SK-N-SH (cell line): ENCODE data around the gene DMRTB1. TPM values are rescaled to one million over a fixed set of nuclear protein-coding genes. Genes with fewer than 3 reads are reported as not detected.

Source experiments
- CTCF ChIA-PET: fragments of 300-600, 350-600 bp; formaldehyde crosslinking; extraction: SDS; loops from one replicate; lab custom pipeline; 2021; lab: Yijun Ruan, JAX
- POLR2A ChIA-PET: fragments of 350-600 bp; sonication (Branson Sonifier 250); formaldehyde crosslinking; extraction: SDS; loops from one replicate; lab custom pipeline; 2020; ENCODE audit warnings: antibody characterized with exemption, inconsistent platforms; lab: Yijun Ruan, JAX
- DNase-seq: peaks from one replicate; pipeline ENCODE4 v3.0.0; 2012
- H2AFZ ChIP-seq: fragments of 200-600 bp; sonication (generic); 2 replicates; pipeline ENCODE4 v1.8.1; 2016; ENCODE audit warnings: antibody characterized with exemption, mild to moderate bottlenecking, low read depth
- H3F3A ChIP-seq: fragments of 200-600 bp; sonication (generic); replicated peaks from 2 replicates; pipeline ENCODE3; 2016; ENCODE audit warnings: antibody characterized with exemption, mild to moderate bottlenecking; ENCODE audit not compliant: insufficient read depth
- H3K27ac ChIP-seq, 2 experiments: fragments of 200-500 bp in 1 of 2; fragments of 200-600 bp in 1 of 2; sonication (Bioruptor generic) in 1 of 2; sonication (generic), shearing (Covaris generic) in 1 of 2; 2 replicates each; pipeline versions ENCODE4 v1.5.1 to v1.6.1; 2014 to 2016; ENCODE audit warnings: low read depth in 2 of 2, inconsistent platforms in 1 of 2, low read length in 1 of 2, mild to moderate bottlenecking in 1 of 2, mixed read lengths in 1 of 2
- H3K27me3 ChIP-seq: fragments of 200-600 bp; sonication (generic), shearing (Covaris generic); 2 replicates; pipeline ENCODE4 v1.6.1; 2016; ENCODE audit warnings: mixed run types; ENCODE audit not compliant: insufficient read depth
- H3K36me3 ChIP-seq, 2 experiments: fragments of 200-500 bp in 1 of 2; fragments of 200-600 bp in 1 of 2; sonication (Bioruptor generic) in 1 of 2; sonication (generic) in 1 of 2; replicated peaks in 1 of 2; 2 replicates each; pipeline versions ENCODE3 to v1.5.1; 2014 to 2016; ENCODE audit warnings: low read length in 1 of 2, mild to moderate bottlenecking in 1 of 2; ENCODE audit not compliant: insufficient read depth in 2 of 2, control insufficient read depth in 1 of 2
- H3K4me1 ChIP-seq, 2 experiments: fragments of 200-500 bp in 1 of 2; fragments of 200-600 bp in 1 of 2; sonication (Bioruptor generic) in 1 of 2; sonication (generic), shearing (Covaris generic) in 1 of 2; 2 replicates each; pipeline versions ENCODE4 v1.5.1 to v1.6.1; 2014 to 2016; ENCODE audit warnings: low read depth in 1 of 2, low read length in 1 of 2, mixed run types in 1 of 2; ENCODE audit not compliant: insufficient read depth in 2 of 2, control insufficient read depth in 1 of 2
- H3K4me2 ChIP-seq: fragments of 200-600 bp; sonication (generic), shearing (Covaris generic); 2 replicates; pipeline ENCODE4 v1.6.1; 2017; ENCODE audit warnings: mixed run types
- H3K4me3 ChIP-seq, 2 experiments: fragments of 200-500 bp in 1 of 2; fragments of 200-600 bp in 1 of 2; sonication (Bioruptor generic) in 1 of 2; sonication (generic), shearing (Covaris generic) in 1 of 2; 2 replicates each; pipeline versions ENCODE4 v1.5.1 to v1.8.1; 2014 to 2016; ENCODE audit warnings: low read depth in 2 of 2, inconsistent platforms in 1 of 2, low read length in 1 of 2, mild to moderate bottlenecking in 1 of 2, mixed read lengths in 1 of 2, moderate library complexity in 1 of 2
- H3K79me2 ChIP-seq: fragments of 200-600 bp; sonication (generic); 2 replicates; pipeline ENCODE4 v1.8.1; 2017; ENCODE audit warnings: mild to moderate bottlenecking; ENCODE audit not compliant: insufficient read depth
- H3K9ac ChIP-seq: fragments of 200-600 bp; sonication (generic); 2 replicates; pipeline ENCODE4 v1.6.1; 2017; ENCODE audit warnings: mixed run types
- H3K9me2 ChIP-seq: fragments of 200-600 bp; sonication (generic); 2 replicates; pipeline ENCODE4 v1.6.1; 2017; ENCODE audit warnings: mixed run types
- H3K9me3 ChIP-seq: fragments of 200-600 bp; sonication (generic); 2 replicates; pipeline ENCODE4 v1.6.1; 2017; ENCODE audit warnings: mixed run types, mild to moderate bottlenecking, moderate library complexity
- H4K20me1 ChIP-seq: fragments of 200-600 bp; sonication (generic); 2 replicates; pipeline ENCODE4 v1.6.1; 2017; ENCODE audit warnings: mild to moderate bottlenecking, mixed run types; ENCODE audit not compliant: insufficient read depth
- EZH2phosphoT487 ChIP-seq: fragments of 200-600 bp; sonication (generic); IDR thresholded peaks from 2 replicates; pipeline ENCODE4 v1.6.1; 2017; ENCODE audit warnings: low read depth, mixed run types, mild to moderate bottlenecking, antibody characterized with exemption, moderate library complexity, borderline replicate concordance
- FOXJ3 ChIP-seq: sonication (generic); formaldehyde crosslinking; IDR thresholded peaks from 2 replicates; pipeline ENCODE4 v1.5.1; 2020; ENCODE audit warnings: mild to moderate bottlenecking, missing genetic modification reagents
- FOXM1 ChIP-seq: IDR thresholded peaks from 2 replicates; pipeline ENCODE4 v1.4.0; 2012; ENCODE audit warnings: low read depth, mild to moderate bottlenecking
- GABPA ChIP-seq: IDR thresholded peaks from 2 replicates; pipeline ENCODE4 v1.4.0; 2012; ENCODE audit warnings: low read depth, mild to moderate bottlenecking
- JUND ChIP-seq: IDR thresholded peaks from 2 replicates; pipeline ENCODE4 v1.4.0; 2012
- MXI1 ChIP-seq: IDR thresholded peaks from 2 replicates; pipeline ENCODE4 v1.6.1; 2012; ENCODE audit warnings: mild to moderate bottlenecking, low read depth, low read length, improper control_type of control experiment
- NRF1 ChIP-seq: IDR thresholded peaks from 2 replicates; pipeline ENCODE4 v1.6.1; 2012; ENCODE audit warnings: low read depth, mild to moderate bottlenecking, low read length
- RAD21 ChIP-seq: IDR thresholded peaks from 2 replicates; pipeline ENCODE4 v1.6.1; 2012; ENCODE audit warnings: mild to moderate bottlenecking, low read length
- RFX5 ChIP-seq: IDR thresholded peaks from 2 replicates; pipeline ENCODE4 v1.6.1; 2012; ENCODE audit warnings: mild to moderate bottlenecking, improper control_type of control experiment, low read length
- RXRA ChIP-seq: IDR thresholded peaks from 2 replicates; pipeline ENCODE4 v1.4.0; 2012; ENCODE audit warnings: low read depth, mild to moderate bottlenecking, borderline replicate concordance
- SIN3A ChIP-seq: IDR thresholded peaks from 2 replicates; pipeline ENCODE4 v1.6.1; 2012; ENCODE audit warnings: low read depth, mild to moderate bottlenecking, low read length, moderate library complexity, borderline replicate concordance
- SMC3 ChIP-seq: IDR thresholded peaks from 2 replicates; pipeline ENCODE4 v1.6.1; 2012; ENCODE audit warnings: low read depth, low read length, improper control_type of control experiment
- TAF1 ChIP-seq: IDR thresholded peaks from 2 replicates; pipeline ENCODE4 v1.6.1; 2012; ENCODE audit warnings: low read depth, mild to moderate bottlenecking, low read length, moderate library complexity, borderline replicate concordance
- TEAD4 ChIP-seq: IDR thresholded peaks from 2 replicates; pipeline ENCODE4 v1.4.0; 2012; ENCODE audit warnings: mild to moderate bottlenecking, borderline replicate concordance; ENCODE audit not compliant: insufficient read depth
- WGBS: methylation state at CpG from one replicate; pipeline ENCODE4 v1.1.6; 2017; ENCODE audit warnings: low lambda C conversion rate; 5-methylcytosine and 5-hydroxymethylcytosine counted together
- polyA plus RNA-seq, 3 experiments: library from polyadenylated mRNA; depleted of rRNA; stranded (reverse); fragments of >200 nt; gene quantifications; 2 replicates each; pipeline ENCODE4 v1.2.3, GENCODE V29; 2012
- TF ChIP-seq, protein P1 (sequence below): IDR thresholded peaks from 2 replicates; pipeline ENCODE4 v1.4.0; 2012; ENCODE audit warnings: low read depth, borderline replicate concordance
- TF ChIP-seq, protein P2 (sequence below): fragments of 150-350 bp; IDR thresholded peaks from 2 replicates; pipeline ENCODE4 v1.6.1; 2017; ENCODE audit warnings: antibody characterized with exemption, low read length, low read depth, borderline replicate concordance
- TF ChIP-seq, protein P3 (sequence below): fragments of 200-600 bp; sonication (generic); IDR thresholded peaks from 2 replicates; pipeline ENCODE4 v1.6.1; 2017; ENCODE audit warnings: antibody characterized with exemption, mild to moderate bottlenecking, moderate library complexity
- TF ChIP-seq, protein P4 (sequence below): IDR thresholded peaks from 2 replicates; pipeline ENCODE4 v1.4.0; 2012; ENCODE audit warnings: low read depth, borderline replicate concordance
- TF ChIP-seq, protein P5 (sequence below): IDR thresholded peaks from 2 replicates; pipeline ENCODE4; 2012

The DMRTB1 gene
- polyA plus RNA-seq, 1 of the 3 experiments (the other 2 are of a cell fraction), result not detected

DNA sequence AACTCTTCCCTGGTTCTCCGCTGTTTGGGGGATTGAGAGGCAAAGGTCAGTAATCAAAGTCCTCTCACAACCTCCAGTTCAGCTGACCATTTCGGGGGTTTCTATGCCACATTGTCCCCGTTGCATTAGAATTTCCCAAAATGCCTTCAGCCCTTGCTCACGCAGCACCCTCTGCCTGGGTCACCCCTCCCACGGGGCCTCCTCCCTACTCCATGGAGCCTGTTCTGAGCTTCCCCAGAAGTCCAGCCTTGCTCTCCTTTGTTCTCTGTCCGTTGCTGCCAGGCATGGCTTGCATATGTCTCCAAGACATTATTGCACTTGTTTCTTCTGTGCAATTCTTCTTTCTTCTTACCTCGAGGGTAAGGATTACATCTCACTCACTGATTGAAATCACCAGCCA, 16.5 kb downstream of the DMRTB1 start:
- DNase-seq, result no peak
- Histone ChIP-seq H3K9me2 (no peaks in the 10 kb centered on the region), H3K9ac (no peak overlapping the region), H3K4me1 (peaks cover 0 to 27% of the 10 kb centered on the region in 2 experiments; a peak in 1 of 4 replicates), H3K36me3 (no peaks in the 10 kb centered on the region), H3K79me2 (no peaks in the 10 kb centered on the region), H3F3A (no peaks in the 10 kb centered on the region), H3K27me3 (peaks cover 8% of the 10 kb centered on the region; the same call in 1 of the 2 replicates), H3K4me2 (no peak overlapping the region), H2AFZ (no peak overlapping the region), H4K20me1 (no peaks in the 10 kb centered on the region), H3K4me3 (no peak overlapping the region), H3K27ac (no peak overlapping the region), H3K9me3 (no peaks in the 10 kb centered on the region)
- WGBS, result 63% methylated on average over 7 of the region's 7 CpGs
- ChIA-PET CTCF (interaction anchor here (1.1 to 1.6 kb wide), 6 partner anchors 19 to 280 kb away, joined by 3 to 5 read pairs (median 4); no protein-coding TSS in a partner anchor), POLR2A (no interaction called here)
- TF ChIP-seq JUND, result no peak
- no peak for TF ChIP-seq GABPA
- TF ChIP-seq RXRA, result no peak
- TF ChIP-seq SIN3A, result no peak
- TF ChIP-seq, protein P1, sequence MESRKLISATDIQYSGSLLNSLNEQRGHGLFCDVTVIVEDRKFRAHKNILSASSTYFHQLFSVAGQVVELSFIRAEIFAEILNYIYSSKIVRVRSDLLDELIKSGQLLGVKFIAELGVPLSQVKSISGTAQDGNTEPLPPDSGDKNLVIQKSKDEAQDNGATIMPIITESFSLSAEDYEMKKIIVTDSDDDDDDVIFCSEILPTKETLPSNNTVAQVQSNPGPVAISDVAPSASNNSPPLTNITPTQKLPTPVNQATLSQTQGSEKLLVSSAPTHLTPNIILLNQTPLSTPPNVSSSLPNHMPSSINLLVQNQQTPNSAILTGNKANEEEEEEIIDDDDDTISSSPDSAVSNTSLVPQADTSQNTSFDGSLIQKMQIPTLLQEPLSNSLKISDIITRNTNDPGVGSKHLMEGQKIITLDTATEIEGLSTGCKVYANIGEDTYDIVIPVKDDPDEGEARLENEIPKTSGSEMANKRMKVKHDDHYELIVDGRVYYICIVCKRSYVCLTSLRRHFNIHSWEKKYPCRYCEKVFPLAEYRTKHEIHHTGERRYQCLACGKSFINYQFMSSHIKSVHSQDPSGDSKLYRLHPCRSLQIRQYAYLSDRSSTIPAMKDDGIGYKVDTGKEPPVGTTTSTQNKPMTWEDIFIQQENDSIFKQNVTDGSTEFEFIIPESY, result no peak
- TF ChIP-seq, protein P2, sequence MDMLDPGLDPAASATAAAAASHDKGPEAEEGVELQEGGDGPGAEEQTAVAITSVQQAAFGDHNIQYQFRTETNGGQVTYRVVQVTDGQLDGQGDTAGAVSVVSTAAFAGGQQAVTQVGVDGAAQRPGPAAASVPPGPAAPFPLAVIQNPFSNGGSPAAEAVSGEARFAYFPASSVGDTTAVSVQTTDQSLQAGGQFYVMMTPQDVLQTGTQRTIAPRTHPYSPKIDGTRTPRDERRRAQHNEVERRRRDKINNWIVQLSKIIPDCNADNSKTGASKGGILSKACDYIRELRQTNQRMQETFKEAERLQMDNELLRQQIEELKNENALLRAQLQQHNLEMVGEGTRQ, result no peak
- TF ChIP-seq, protein P3, sequence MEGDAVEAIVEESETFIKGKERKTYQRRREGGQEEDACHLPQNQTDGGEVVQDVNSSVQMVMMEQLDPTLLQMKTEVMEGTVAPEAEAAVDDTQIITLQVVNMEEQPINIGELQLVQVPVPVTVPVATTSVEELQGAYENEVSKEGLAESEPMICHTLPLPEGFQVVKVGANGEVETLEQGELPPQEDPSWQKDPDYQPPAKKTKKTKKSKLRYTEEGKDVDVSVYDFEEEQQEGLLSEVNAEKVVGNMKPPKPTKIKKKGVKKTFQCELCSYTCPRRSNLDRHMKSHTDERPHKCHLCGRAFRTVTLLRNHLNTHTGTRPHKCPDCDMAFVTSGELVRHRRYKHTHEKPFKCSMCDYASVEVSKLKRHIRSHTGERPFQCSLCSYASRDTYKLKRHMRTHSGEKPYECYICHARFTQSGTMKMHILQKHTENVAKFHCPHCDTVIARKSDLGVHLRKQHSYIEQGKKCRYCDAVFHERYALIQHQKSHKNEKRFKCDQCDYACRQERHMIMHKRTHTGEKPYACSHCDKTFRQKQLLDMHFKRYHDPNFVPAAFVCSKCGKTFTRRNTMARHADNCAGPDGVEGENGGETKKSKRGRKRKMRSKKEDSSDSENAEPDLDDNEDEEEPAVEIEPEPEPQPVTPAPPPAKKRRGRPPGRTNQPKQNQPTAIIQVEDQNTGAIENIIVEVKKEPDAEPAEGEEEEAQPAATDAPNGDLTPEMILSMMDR, result no peak
- TF ChIP-seq, protein P4, sequence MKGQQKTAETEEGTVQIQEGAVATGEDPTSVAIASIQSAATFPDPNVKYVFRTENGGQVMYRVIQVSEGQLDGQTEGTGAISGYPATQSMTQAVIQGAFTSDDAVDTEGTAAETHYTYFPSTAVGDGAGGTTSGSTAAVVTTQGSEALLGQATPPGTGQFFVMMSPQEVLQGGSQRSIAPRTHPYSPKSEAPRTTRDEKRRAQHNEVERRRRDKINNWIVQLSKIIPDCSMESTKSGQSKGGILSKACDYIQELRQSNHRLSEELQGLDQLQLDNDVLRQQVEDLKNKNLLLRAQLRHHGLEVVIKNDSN, result no peak
- no peak for TF ChIP-seq NRF1
- TF ChIP-seq MXI1, result no peak
- no peak for TF ChIP-seq TEAD4
- TF ChIP-seq TAF1, result no peak
- TF ChIP-seq, protein P5, sequence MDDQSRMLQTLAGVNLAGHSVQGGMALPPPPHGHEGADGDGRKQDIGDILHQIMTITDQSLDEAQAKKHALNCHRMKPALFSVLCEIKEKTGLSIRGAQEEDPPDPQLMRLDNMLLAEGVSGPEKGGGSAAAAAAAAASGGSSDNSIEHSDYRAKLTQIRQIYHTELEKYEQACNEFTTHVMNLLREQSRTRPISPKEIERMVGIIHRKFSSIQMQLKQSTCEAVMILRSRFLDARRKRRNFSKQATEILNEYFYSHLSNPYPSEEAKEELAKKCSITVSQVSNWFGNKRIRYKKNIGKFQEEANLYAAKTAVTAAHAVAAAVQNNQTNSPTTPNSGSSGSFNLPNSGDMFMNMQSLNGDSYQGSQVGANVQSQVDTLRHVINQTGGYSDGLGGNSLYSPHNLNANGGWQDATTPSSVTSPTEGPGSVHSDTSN, result no peak
- TF ChIP-seq SMC3, result no peak
- no peak for TF ChIP-seq RFX5
- TF ChIP-seq FOXJ3 (CRISPR knock-in tag), result no peak
- no peak for TF ChIP-seq RAD21
- no peak for TF ChIP-seq EZH2phosphoT487
- no peak for TF ChIP-seq FOXM1
